Panc1 (cell line): ENCODE data around the gene LRRC43. TPM values are rescaled to one million over a fixed set of nuclear protein-coding genes. Genes with fewer than 3 reads are reported as not detected.

Source experiments
- ATAC-seq: fragments of 200-7000 bp; cut with Tn5 transposase; 2 replicates; pipeline ENCODE4 v1.9.1; 2020; ENCODE audit warnings: mild to moderate bottlenecking, moderate library complexity
- BruUV-seq: library from RNA; stranded (reverse); fragments of 400-500 nt; replicated peaks from 2 replicates; lab custom pipeline; 2021; lab: Mats Ljungman, UMichigan
- CTCF ChIA-PET: fragments of 300-600 bp; sonication (Branson Sonifier 250); formaldehyde crosslinking; loops from one replicate; lab custom pipeline; 2022; ENCODE audit warnings: antibody characterized with exemption; lab: Charles Lee
- POLR2A ChIA-PET: fragments of 300-600 bp; sonication (Branson Sonifier 250); formaldehyde crosslinking; loops from one replicate; lab custom pipeline; 2022; ENCODE audit warnings: antibody characterized with exemption; lab: Charles Lee
- DNase-seq: peaks from one replicate; pipeline ENCODE4 v3.0.0-alpha.2; 2010; ENCODE audit warnings: low read depth, low spot score
- H3K27ac ChIP-seq: 2 replicates; pipeline ENCODE4 v1.5.1; 2011; ENCODE audit warnings: mild to moderate bottlenecking, low read length, inconsistent platforms
- H3K27me3 ChIP-seq: fragments of 200-500 bp; sonication (Bioruptor generic); 2 replicates; pipeline ENCODE4 v1.6.0; 2014; ENCODE audit warnings: low read length, inconsistent platforms; ENCODE audit not compliant: control insufficient read depth, insufficient read depth
- H3K36me3 ChIP-seq: fragments of 200-500 bp; sonication (Bioruptor generic); 2 replicates; pipeline ENCODE4 v1.5.1; 2014; ENCODE audit warnings: inconsistent platforms, mild to moderate bottlenecking, low read length, moderate library complexity; ENCODE audit not compliant: control insufficient read depth, insufficient read depth
- H3K4me1 ChIP-seq: 2 replicates; pipeline ENCODE4 v1.5.1; 2011; ENCODE audit warnings: inconsistent platforms, mild to moderate bottlenecking, low read length, moderate library complexity; ENCODE audit not compliant: control insufficient read depth, insufficient read depth
- H3K4me3 ChIP-seq, 2 experiments: 2 replicates each; pipeline ENCODE4 v1.5.1; 2011 to 2012; ENCODE audit warnings: low read depth in 2 of 2, low read length in 2 of 2, mild to moderate bottlenecking in 2 of 2, inconsistent platforms in 1 of 2, moderate library complexity in 1 of 2
- H3K9me3 ChIP-seq: fragments of 200-500 bp; sonication (Bioruptor generic); 2 replicates; pipeline ENCODE4 v1.5.1; 2014; ENCODE audit warnings: low read depth, mild to moderate bottlenecking, inconsistent platforms, low read length, moderate library complexity; ENCODE audit not compliant: control insufficient read depth, insufficient read depth
- CTCF ChIP-seq: fragments of 450-650 bp; IDR thresholded peaks from 2 replicates; pipeline ENCODE4 v1.5.1; 2017; ENCODE audit warnings: mild to moderate bottlenecking
- POLR2AphosphoS5 ChIP-seq: IDR thresholded peaks from 2 replicates; pipeline ENCODE4 v1.6.1; 2012; ENCODE audit warnings: mild to moderate bottlenecking, low read depth, low read length, moderate library complexity
- REST ChIP-seq, 2 experiments: IDR thresholded peaks; 2 replicates each; pipeline ENCODE4 v1.6.1; 2011 to 2012; ENCODE audit warnings: low read depth in 2 of 2, control low read depth in 1 of 2, low read length in 1 of 2, mild to moderate bottlenecking in 1 of 2, moderate library complexity in 1 of 2; ENCODE audit not compliant: insufficient read depth in 1 of 2
- SIN3A ChIP-seq: IDR thresholded peaks from 2 replicates; pipeline ENCODE4 v1.6.1; 2012; ENCODE audit warnings: low read depth, mild to moderate bottlenecking, low read length, moderate library complexity, borderline replicate concordance; ENCODE audit not compliant: insufficient read depth
- TCF7L2 ChIP-seq: IDR thresholded peaks from 2 replicates; pipeline ENCODE4 v1.6.1; 2011; ENCODE audit warnings: mild to moderate bottlenecking, low read depth, low read length, inconsistent platforms
- in situ Hi-C: cut with HindIII; loops from 2 replicates; pipeline ENCODE4 v1.10.0; 2016; ENCODE audit warnings: low sequenced_read_pairs, low pct_unique_long_range_greater_than_20kb
- intact Hi-C: fragments of 100-400 bp; cut with micrococcal nuclease; formaldehyde crosslinking; loops from one replicate; pipeline ENCODE4 v1.10.0; 2022; ENCODE audit not compliant: unreplicated experiment
- total RNA-seq: library from RNA; stranded (reverse); gene quantifications from one replicate; pipeline ENCODE4 v1.2.1, GENCODE V29; 2021; ENCODE audit not compliant: unreplicated experiment

Gene LRRC43
- total RNA-seq, 1 experiment from 2014 or later = 1.5 TPM

- intact Hi-C loops = no loop called here
- ChIA-PET CTCF (interaction anchor here (0.6 kb wide), 1 partner anchor 57 kb away, joined by 11 read pairs; no protein-coding TSS in a partner anchor), POLR2A (no interaction called here)
- no peaks in the 10 kb centered on the region for H3K27me3 ChIP-seq
- DNase-seq (no peak), ATAC-seq (no peak)
- H3K4me3 ChIP-seq = no peak overlapping the region
- in situ Hi-C loops = no loop called here
- no peak overlapping the region for H3K27ac ChIP-seq
- H3K4me1 ChIP-seq = no peaks in the 10 kb centered on the region
- no peaks in the 10 kb centered on the region; the same call in 1 of the 2 replicates for H3K36me3 ChIP-seq
- H3K9me3 ChIP-seq = no peaks in the 10 kb centered on the region
- TF ChIP-seq SIN3A (no peak), CTCF (no peak), POLR2AphosphoS5 (no peak), TCF7L2 (no peak), REST (IDR thresholded peaks at IDR 0.05; ENCODE audit: insufficient read depth in 1 of 2, low read depth in 2 of 2, low read length in 1 of 2) (no peak)
- no TSS peak for BruUV-seq
Observed at GRCh38 chr12:122141911-122142725, 40.8 kb upstream of the LRRC43 start.

DNA sequence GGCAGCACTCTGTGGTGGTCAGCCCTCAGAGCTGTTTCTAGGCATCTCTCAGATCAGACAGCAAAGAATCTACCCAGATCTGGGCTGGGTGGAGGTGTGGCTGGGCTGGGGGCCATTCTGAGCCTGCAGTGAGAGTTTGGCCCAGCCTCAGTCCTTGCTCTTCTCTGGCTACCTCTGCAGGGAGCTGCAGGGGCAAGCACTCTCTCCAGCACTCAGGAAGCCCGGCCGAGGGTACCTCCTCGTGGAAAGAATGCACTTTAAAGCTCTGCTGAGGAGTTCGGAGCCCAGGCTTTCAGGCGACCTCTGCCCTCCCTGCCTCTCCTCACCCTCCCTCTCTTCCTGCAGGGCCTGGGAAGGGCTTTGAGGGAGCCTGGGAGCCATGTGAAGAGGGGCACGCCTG, 40.1 kb upstream of the LRRC43 start:
- Histone ChIP-seq H3K27ac (no peak overlapping the region), H3K4me1 (no peaks in the 10 kb centered on the region), H3K27me3 (no peaks in the 10 kb centered on the region), H3K9me3 (no peaks in the 10 kb centered on the region), H3K4me3 (no peak overlapping the region), H3K36me3 (no peaks in the 10 kb centered on the region; the same call in 1 of the 2 replicates)
- DNase-seq (no peak), ATAC-seq (no peak)
- intact Hi-C loops (no loop called here), in situ Hi-C loops (no loop called here)
- ChIA-PET POLR2A (no interaction called here), CTCF (interaction anchor here (0.6 kb wide), 1 partner anchor 14 kb away, joined by 7 read pairs; no protein-coding TSS in a partner anchor)
- BruUV-seq = no TSS peak
- no peak for TF ChIP-seq TCF7L2
- no peak for TF ChIP-seq SIN3A
- TF ChIP-seq CTCF = no peak
